OCI-LY1 (cell line): ENCODE results near the gene SYNGR2.

Experiments
- H2AFZ ChIP-seq: fragments of 200-600 bp; sonication (generic), shearing (Covaris generic); 2 replicates; pipeline ENCODE4 v1.6.0; 2014; ENCODE audit warnings: antibody characterized with exemption, mild to moderate bottlenecking, low read length
- H3F3A ChIP-seq: fragments of 200-600 bp; sonication (generic), shearing (Covaris generic); 2 replicates; pipeline ENCODE4 v1.6.0; 2014; ENCODE audit warnings: mild to moderate bottlenecking, antibody characterized with exemption, low read length, moderate library complexity; ENCODE audit not compliant: insufficient read depth
- H3K27ac ChIP-seq: fragments of 200-600 bp; sonication (generic); 2 replicates; pipeline ENCODE4 v1.5.1; 2014; ENCODE audit warnings: low read length, mixed run types, mild to moderate bottlenecking, low read depth; ENCODE audit not compliant: poor library complexity, severe bottlenecking
- H3K27me3 ChIP-seq: fragments of 200-600 bp; sonication (generic); 2 replicates; pipeline ENCODE4 v1.6.0; 2014; ENCODE audit warnings: antibody characterized with exemption, mild to moderate bottlenecking, low read length, moderate library complexity; ENCODE audit not compliant: insufficient read depth
- H3K36me3 ChIP-seq: fragments of 200-600 bp; sonication (generic); 2 replicates; pipeline ENCODE4 v1.6.1; 2014; ENCODE audit warnings: mild to moderate bottlenecking, antibody characterized with exemption, low read length, moderate library complexity, mixed read lengths; ENCODE audit not compliant: insufficient read depth
- H3K4me1 ChIP-seq: fragments of 200-600 bp; sonication (generic); 2 replicates; pipeline ENCODE4 v1.5.1; 2014; ENCODE audit warnings: mild to moderate bottlenecking, low read length, moderate library complexity; ENCODE audit not compliant: insufficient read depth, severe bottlenecking
- H3K4me2 ChIP-seq: fragments of 200-600 bp; sonication (generic), shearing (Covaris generic); 2 replicates; pipeline ENCODE4 v1.6.1; 2014; ENCODE audit warnings: low read length
- H3K4me3 ChIP-seq: fragments of 200-600 bp; sonication (generic); 2 replicates; pipeline ENCODE4 v1.5.1; 2014; ENCODE audit warnings: low read length, low read depth, mild to moderate bottlenecking, mixed read lengths; ENCODE audit not compliant: poor library complexity, severe bottlenecking
- H3K79me2 ChIP-seq: fragments of 200-600 bp; shearing (Covaris generic); 2 replicates; pipeline ENCODE4 v1.6.1; 2016; ENCODE audit warnings: mixed run types, low read length, mixed read lengths; ENCODE audit not compliant: insufficient read depth
- H3K9ac ChIP-seq: fragments of 200-600 bp; sonication (generic), shearing (Covaris generic); 2 replicates; pipeline ENCODE4 v1.6.1; 2014; ENCODE audit warnings: mild to moderate bottlenecking, low read length, mixed read lengths
- H3K9me2 ChIP-seq: fragments of 200-600 bp; sonication (generic), shearing (Covaris generic); 2 replicates; pipeline ENCODE4 v1.6.1; 2014; ENCODE audit warnings: low read depth, mild to moderate bottlenecking, low read length, mixed read lengths
- H3K9me3 ChIP-seq: fragments of 200-600 bp; shearing (Covaris generic); 2 replicates; pipeline ENCODE4 v1.6.1; 2014; ENCODE audit warnings: low read length, mixed read lengths
- H4K20me1 ChIP-seq: fragments of 200-600 bp; sonication (generic), shearing (Covaris generic); 2 replicates; pipeline ENCODE4 v1.6.0; 2016; ENCODE audit warnings: mild to moderate bottlenecking, low read length; ENCODE audit not compliant: insufficient read depth
- CTCF ChIP-seq: fragments of 200-600 bp; sonication (generic), shearing (Covaris generic); IDR thresholded peaks from 2 replicates; pipeline ENCODE4 v1.5.1; 2017; ENCODE audit warnings: mild to moderate bottlenecking, antibody characterized with exemption, low read length, moderate library complexity, mixed read lengths
- EZH2 ChIP-seq: fragments of 200-600 bp; sonication (generic), shearing (Covaris generic); IDR thresholded peaks from 2 replicates; pipeline ENCODE4 v1.8.0; 2017; ENCODE audit warnings: borderline replicate concordance, mixed run types, mild to moderate bottlenecking, antibody characterized with exemption, low read length, moderate library complexity, mixed read lengths

Gene SYNGR2

GRCh38 chr17:78148286-78149016 lies 19.9 kb upstream of the SYNGR2 start:
- H3K4me1 ChIP-seq, result peaks cover 50% of the 10 kb centered on the region
- no peaks in the 10 kb centered on the region for H3K27me3 ChIP-seq
- no peak overlapping the region for H3K9ac ChIP-seq
- H3K4me2 ChIP-seq, result no peak overlapping the region
- no peaks in the 10 kb centered on the region for H3F3A ChIP-seq
- no peaks in the 10 kb centered on the region for H3K79me2 ChIP-seq
- H3K9me3 ChIP-seq, result no peaks in the 10 kb centered on the region
- H4K20me1 ChIP-seq, result no peaks in the 10 kb centered on the region
- no peak overlapping the region for H2AFZ ChIP-seq
- no peaks in the 10 kb centered on the region for H3K36me3 ChIP-seq
- peak overlapping the region; percentile 61 for H3K27ac ChIP-seq
- H3K4me3 ChIP-seq, result no peak overlapping the region
- no peaks in the 10 kb centered on the region for H3K9me2 ChIP-seq
- TF ChIP-seq EZH2 (no peak), CTCF (no peak)

GRCh38 chr17:78151514-78152008 lies 16.8 kb upstream of the SYNGR2 start:
- H4K20me1 ChIP-seq, result no peaks in the 10 kb centered on the region
- H3K27me3 ChIP-seq, result no peaks in the 10 kb centered on the region
- H3K36me3 ChIP-seq, result no peaks in the 10 kb centered on the region
- H3K9me3 ChIP-seq, result no peaks in the 10 kb centered on the region
- no peak overlapping the region for H2AFZ ChIP-seq
- no peak overlapping the region; the same call in 1 of the 2 replicates for H3K9ac ChIP-seq
- no peak overlapping the region for H3K4me3 ChIP-seq
- no peak overlapping the region for H3K4me2 ChIP-seq
- no peaks in the 10 kb centered on the region for H3F3A ChIP-seq
- H3K9me2 ChIP-seq, result no peaks in the 10 kb centered on the region
- TF ChIP-seq CTCF (no peak), EZH2 (no peak)
- H3K79me2 ChIP-seq, result no peaks in the 10 kb centered on the region
- peak overlapping the region; percentile 23 for H3K27ac ChIP-seq
- H3K4me1 ChIP-seq, result peaks cover 69% of the 10 kb centered on the region

GRCh38 chr17:78154903-78155811 lies 13.2 kb upstream of the SYNGR2 start:
- TF ChIP-seq CTCF (no peak), EZH2 (no peak)
- Histone ChIP-seq H3K9me2 (no peaks in the 10 kb centered on the region), H3F3A (no peaks in the 10 kb centered on the region), H2AFZ (no peak overlapping the region), H3K9me3 (no peaks in the 10 kb centered on the region), H4K20me1 (no peaks in the 10 kb centered on the region), H3K4me1 (peaks cover 53% of the 10 kb centered on the region), H3K79me2 (no peaks in the 10 kb centered on the region), H3K27me3 (no peaks in the 10 kb centered on the region), H3K4me2 (no peak overlapping the region), H3K36me3 (no peaks in the 10 kb centered on the region), H3K4me3 (no peak overlapping the region), H3K27ac (peak overlapping the region; percentile 92), H3K9ac (no peak overlapping the region)
